Hypothalamus (tissue), 51 donors: ENCODE data around the gene TRIM59.
A peak's percentile ranks its signal among the peaks of the same experiment; 100 is the strongest.

Experiments
- DNase-seq, 51 donors: peaks; one replicate each; lab custom pipeline; 2025; lab: John Stamatoyannopoulos, UW

Gene TRIM59

GRCh38 chr3:160409812-160410610 lies 39.6 kb downstream of the TRIM59 start:
- no peak for DNase-seq

- DNase-seq, result no peak
Measured at GRCh38 chr3:160403796-160404470, 45.7 kb downstream of the TRIM59 start.

GRCh38 chr3:160403028-160403545 lies 46.5 kb downstream of the TRIM59 start:
- DNase-seq, result no peak

- DNase-seq, result no peak
Measured at GRCh38 chr3:160402221-160403027, 47.2 kb downstream of the TRIM59 start.

- DNase-seq, result no peak
Measured at GRCh38 chr3:160401291-160402095, 48.1 kb downstream of the TRIM59 start.

GRCh38 chr3:160400702-160401150 lies 48.9 kb downstream of the TRIM59 start:
- DNase-seq, result peak in 8 of 51 donors; percentile 2 to 46 (median 7)

- DNase-seq, result peak in 19 of 51 donors; percentile 4 to 45 (median 22)
Measured at GRCh38 chr3:160400030-160400701, 49.4 kb downstream of the TRIM59 start.

- peak; percentile 44 to 98 (median 88) for DNase-seq
Measured at GRCh38 chr3:160399125-160400029, 50.2 kb downstream of the TRIM59 start, which contains the start of the genes IFT80 and SMC4. TSS of gene IFT80 (minus strand) at chr3:160399225. CDS start at chr3:160384600, 14,625 bp downstream. TSS of gene SMC4 (plus strand) at chr3:160399650. CDS start at chr3:160400827, 1,177 bp downstream.

- DNase-seq, result no peak
Measured at GRCh38 chr3:160398820-160399124, 50.8 kb downstream of the TRIM59 start.

- DNase-seq, result peak in 1 of 51 donors; percentile 2
Measured at GRCh38 chr3:160395297-160395696, 54.3 kb downstream of the TRIM59 start.

GRCh38 chr3:160394009-160394392 lies 55.6 kb downstream of the TRIM59 start:
- DNase-seq, result no peak

- DNase-seq, result no peak
Measured at GRCh38 chr3:160393346-160394008, 56.1 kb downstream of the TRIM59 start.

- DNase-seq, result no peak
Measured at GRCh38 chr3:160392798-160393197, 56.8 kb downstream of the TRIM59 start.

GRCh38 chr3:160390565-160391138 lies 58.9 kb downstream of the TRIM59 start:
- no peak for DNase-seq
